HCT116 (cell line): Measurements from ENCODE around the gene IFITM5. TPM values are rescaled to one million over a fixed set of nuclear protein-coding genes. Genes with fewer than 3 reads are reported as not detected.

Experiments used
- ATAC-seq: fragments of 200-7000 bp; cut with Tn5 transposase; 2 replicates; pipeline ENCODE4 v1.9.1; 2020; ENCODE audit warnings: mild to moderate bottlenecking, moderate library complexity
- BruUV-seq: library from RNA; stranded (reverse); fragments of 400-500 nt; replicated peaks from 2 replicates; lab custom pipeline; 2021; lab: Mats Ljungman, UMichigan
- CTCF ChIA-PET: fragments of 300-600 bp; sonication (Branson Sonifier 250); formaldehyde crosslinking; loops from one replicate; lab custom pipeline; 2021; ENCODE audit warnings: antibody characterized with exemption; lab: Charles Lee
- POLR2A ChIA-PET: fragments of 300-600, 350-600 bp; sonication (Branson Sonifier 250); formaldehyde crosslinking; loops from one replicate; lab custom pipeline; 2021; ENCODE audit warnings: antibody characterized with exemption; lab: Charles Lee
- RAD21 ChIA-PET, 2 experiments: fragments of 300-600 bp; sonication (Branson Sonifier 250); formaldehyde crosslinking; loops; one replicate each; lab custom pipeline; 2023; ENCODE audit warnings: low total read pairs in 2 of 2; ENCODE audit not compliant: uncharacterized antibody in 2 of 2, unreplicated experiment in 2 of 2, low non-redundant PET in 1 of 2; lab: Charles Lee
- DNase-seq: peaks from one replicate; pipeline ENCODE4 v3.0.0-alpha.2; 2010; ENCODE audit warnings: low read depth, low spot score
- H2AFZ ChIP-seq: fragments of 200-600 bp; shearing (Covaris generic), sonication (generic); 2 replicates; pipeline ENCODE4 v1.6.1; 2017; ENCODE audit warnings: low read depth, mixed run types, mixed read lengths, antibody characterized with exemption, low read length; ENCODE audit not compliant: poor library complexity, severe bottlenecking
- H3K27ac ChIP-seq: 2 replicates; pipeline ENCODE4 v1.5.1; 2012; ENCODE audit warnings: low read depth, low read length
- H3K27me3 ChIP-seq: fragments of 200-600 bp; sonication (generic); 2 replicates; pipeline ENCODE4 v1.6.1; 2016; ENCODE audit warnings: mixed run types, low read length, mixed read lengths; ENCODE audit not compliant: insufficient read depth
- H3K36me3 ChIP-seq, 2 experiments: fragments of 200-500 bp in 1 of 2; fragments of 200-600 bp in 1 of 2; sonication (Bioruptor generic) in 1 of 2; sonication (generic) in 1 of 2; 2 replicates each; pipeline versions ENCODE4 v1.5.1 to v1.6.1; 2014 to 2016; ENCODE audit warnings: low read length in 2 of 2, inconsistent platforms in 1 of 2, mixed read lengths in 1 of 2, mixed run types in 1 of 2; ENCODE audit not compliant: insufficient read depth in 2 of 2, control insufficient read depth in 1 of 2
- H3K4me1 ChIP-seq, 2 experiments: fragments of 200-600 bp in 1 of 2; sonication (generic) in 1 of 2; 2 replicates each; pipeline versions ENCODE4 v1.5.1 to v1.6.1; 2012 to 2017; ENCODE audit warnings: low read length in 2 of 2, inconsistent platforms in 1 of 2, mild to moderate bottlenecking in 1 of 2, mixed read lengths in 1 of 2, mixed run types in 1 of 2, moderate library complexity in 1 of 2; ENCODE audit not compliant: insufficient read depth in 2 of 2, control insufficient read depth in 1 of 2
- H3K4me2 ChIP-seq: fragments of 200-600 bp; sonication (generic); 2 replicates; pipeline ENCODE4 v1.6.1; 2017; ENCODE audit warnings: mixed run types, low read length, mixed read lengths
- H3K4me3 ChIP-seq, 2 experiments: fragments of 200-600 bp in 1 of 2; sonication (generic) in 1 of 2; replicated peaks in 1 of 2; 2 replicates each; pipeline ENCODE4 v1.5.1; 2011 to 2016; ENCODE audit warnings: low read length in 2 of 2, control low read depth in 1 of 2, low read depth in 1 of 2, mild to moderate bottlenecking in 1 of 2, mixed read lengths in 1 of 2, mixed run types in 1 of 2
- H3K79me2 ChIP-seq: fragments of 200-600 bp; sonication (generic); 2 replicates; pipeline ENCODE4 v1.6.1; 2017; ENCODE audit warnings: mild to moderate bottlenecking, mixed run types, low read length, moderate library complexity, mixed read lengths; ENCODE audit not compliant: insufficient read depth
- H3K9ac ChIP-seq: fragments of 200-600 bp; sonication (generic); 2 replicates; pipeline ENCODE4 v1.6.1; 2016; ENCODE audit warnings: low read length, mixed read lengths
- H3K9me2 ChIP-seq: fragments of 200-600 bp; sonication (generic), shearing (Covaris generic); 2 replicates; pipeline ENCODE4 v1.6.1; 2017; ENCODE audit warnings: mixed run types, mild to moderate bottlenecking, moderate library complexity; ENCODE audit not compliant: insufficient read depth
- H3K9me3 ChIP-seq, 2 experiments: fragments of 200-500 bp in 1 of 2; fragments of 200-600 bp in 1 of 2; sonication (Bioruptor generic) in 1 of 2; sonication (generic) in 1 of 2; 2 replicates each; pipeline ENCODE4 v1.6.1; 2014 to 2017; ENCODE audit warnings: low read length in 2 of 2, mixed read lengths in 2 of 2, inconsistent platforms in 1 of 2, low read depth in 1 of 2, mild to moderate bottlenecking in 1 of 2, mixed run types in 1 of 2, moderate library complexity in 1 of 2; ENCODE audit not compliant: control insufficient read depth in 1 of 2, insufficient read depth in 1 of 2
- H4K20me1 ChIP-seq: fragments of 200-600 bp; sonication (generic), shearing (Covaris generic); 2 replicates; pipeline ENCODE4 v1.6.1; 2017; ENCODE audit warnings: mixed run types, mild to moderate bottlenecking, moderate library complexity; ENCODE audit not compliant: insufficient read depth
- CEBPB ChIP-seq: IDR thresholded peaks from 2 replicates; pipeline ENCODE4 v1.6.1; 2012; ENCODE audit warnings: low read depth
- CTCF ChIP-seq, 3 experiments: fragments of 200-600 bp in 1 of 3; sonication (generic) in 1 of 3; IDR thresholded peaks in 2 of 3; conservative IDR thresholded peaks in 1 of 3; 2 replicates each; pipeline ENCODE4 v1.5.1; 2012 to 2017; ENCODE audit warnings: low read depth in 2 of 3, low read length in 2 of 3, antibody characterized with exemption in 1 of 3, borderline replicate concordance in 1 of 3, control low read depth in 1 of 3, mild to moderate bottlenecking in 1 of 3, mixed read lengths in 1 of 3, mixed run types in 1 of 3, moderate library complexity in 1 of 3; ENCODE audit not compliant: insufficient read depth in 1 of 3
- EGR1 ChIP-seq: IDR thresholded peaks from 2 replicates; pipeline ENCODE4 v1.6.1; 2012; ENCODE audit warnings: low read depth
- ELF1 ChIP-seq: IDR thresholded peaks from 2 replicates; pipeline ENCODE4 v1.6.1; 2012; ENCODE audit warnings: low read depth, borderline replicate concordance
- EZH2 ChIP-seq: fragments of 200-600 bp; sonication (generic); IDR thresholded peaks from 2 replicates; pipeline ENCODE4 v1.6.1; 2017; ENCODE audit warnings: antibody characterized with exemption, mixed run types
- RAD21 ChIP-seq: IDR thresholded peaks from 2 replicates; pipeline ENCODE4 v1.6.1; 2012; ENCODE audit warnings: low read depth, mild to moderate bottlenecking
- REST ChIP-seq: IDR thresholded peaks from 2 replicates; pipeline ENCODE4 v1.6.1; 2012; ENCODE audit warnings: low read depth
- ZFX ChIP-seq: fragments of 450-650 bp; IDR thresholded peaks from 2 replicates; pipeline ENCODE4 v1.6.1; 2017
- ZNF274 ChIP-seq: fragments of 200-500 bp; sonication (Bioruptor generic); IDR thresholded peaks from 2 replicates; pipeline ENCODE4 v1.6.1; 2014; ENCODE audit warnings: mild to moderate bottlenecking, low read depth, low read length, inconsistent platforms
- intact Hi-C: fragments of 100-400 bp; cut with micrococcal nuclease; formaldehyde crosslinking; loops from 2 replicates; pipeline ENCODE4 v1.10.0; 2022
- total RNA-seq: library from RNA; stranded (reverse); gene quantifications from one replicate; pipeline ENCODE4 v1.2.1, GENCODE V29; 2021; ENCODE audit not compliant: unreplicated experiment

IFITM5 gene
- total RNA-seq, 1 experiment from 2014 or later = not detected

- RAD21 ChIA-PET = interaction anchor here in 1 of 2 experiments (0.6 kb wide), 1 partner anchor 17 kb away, joined by 9 read pairs; no protein-coding TSS in a partner anchor
- intact Hi-C loops = no loop called here
- DNase-seq = no peak
- TF ChIP-seq REST = no peak
- no peak for TF ChIP-seq CTCF (IDR thresholded peaks at IDR 0.05 in 2 of 3, conservative IDR thresholded peaks at IDR 0.05 in 1 of 3; ENCODE audit: borderline replicate concordance in 1 of 3, insufficient read depth in 1 of 3, low read depth in 2 of 3, low read length in 2 of 3)
- TF ChIP-seq EGR1 = no peak
- no peak for TF ChIP-seq CEBPB
- no peak for TF ChIP-seq EZH2
- no peak for TF ChIP-seq ELF1
- TF ChIP-seq RAD21 = no peak
- TF ChIP-seq ZFX = no peak
- TF ChIP-seq ZNF274 = no peak
- POLR2A ChIA-PET = no interaction called here
- Histone ChIP-seq H4K20me1 (no peaks in the 10 kb centered on the region), H3K4me2 (peak overlapping the region; percentile 25; the same call in 1 of the 2 replicates), H3K9ac (no peak overlapping the region), H3K9me2 (no peaks in the 10 kb centered on the region), H3K4me3 (no peak overlapping the region), H3K27me3 (no peaks in the 10 kb centered on the region), H3K36me3 (no peaks in the 10 kb centered on the region), H2AFZ (peak overlapping the region; percentile 61), H3K79me2 (no peaks in the 10 kb centered on the region), H3K4me1 (peaks cover 8 to 12% of the 10 kb centered on the region in 2 experiments), H3K9me3 (no peaks in the 10 kb centered on the region), H3K27ac (peak overlapping the region; percentile 31; the same call in 1 of the 2 replicates)
- CTCF ChIA-PET = interaction anchor here (1.1 kb wide), 1 partner anchor 17 kb away, joined by 3 read pairs; no protein-coding TSS in a partner anchor
- peak; percentile 65 for ATAC-seq
- BruUV-seq = no TSS peak
Measured at GRCh38 chr11:267491-267994, 31.8 kb downstream of the IFITM5 start.
